CD8-positive, alpha-beta memory T cell (primary cell): ENCODE measurements around the gene MED27. TPM values are rescaled to one million over a fixed set of nuclear protein-coding genes. Genes with fewer than 3 reads are reported as not detected.
A peak's percentile ranks its signal among the peaks of the same experiment; 100 is the strongest.

Experiments
- CTCF ChIA-PET: fragments of 350-600 bp; sonication (Branson Sonifier 250); formaldehyde crosslinking; loops from one replicate; lab custom pipeline; 2021; ENCODE audit warnings: antibody characterized with exemption; lab: Charles Lee
- POLR2A ChIA-PET: fragments of 350-600 bp; sonication (Branson Sonifier 250); formaldehyde crosslinking; loops from one replicate; lab custom pipeline; 2021; ENCODE audit warnings: antibody characterized with exemption; lab: Charles Lee
- DNase-seq, 5 donors: peaks; one replicate each; pipeline versions ENCODE4 v3.0.0 to v3.0.0-alpha.2; 2020 to 2022; ENCODE audit warnings: mixed read lengths in 1 of 5
- H3K27ac ChIP-seq: one replicate; pipeline ENCODE4 v1.7.0; 2013; ENCODE audit warnings: low read depth, mild to moderate bottlenecking, low read length, moderate library complexity
- H3K27me3 ChIP-seq: 2 replicates; pipeline ENCODE4 v1.7.0; 2013; ENCODE audit warnings: low read length, mild to moderate bottlenecking; ENCODE audit not compliant: insufficient read depth, poor library complexity, severe bottlenecking
- H3K36me3 ChIP-seq: 2 replicates; pipeline ENCODE4 v1.7.0; 2013; ENCODE audit warnings: mild to moderate bottlenecking, low read length, moderate library complexity; ENCODE audit not compliant: insufficient read depth
- H3K4me1 ChIP-seq: 2 replicates; pipeline ENCODE4 v1.7.0; 2013; ENCODE audit warnings: mild to moderate bottlenecking, low read length, moderate library complexity; ENCODE audit not compliant: insufficient read depth
- H3K4me3 ChIP-seq: 2 replicates; pipeline ENCODE4 v1.7.0; 2013; ENCODE audit warnings: mild to moderate bottlenecking, low read length
- H3K9me3 ChIP-seq: 2 replicates; pipeline ENCODE4 v1.7.0; 2013; ENCODE audit warnings: mild to moderate bottlenecking, low read length
- H3K27ac Mint-ChIP-seq, 8 donors: one replicate each; pipeline ENCODE4 v1.8.0; 2020 to 2021; ENCODE audit warnings: mixed read lengths in 8 of 8, mild to moderate bottlenecking in 6 of 8, inconsistent platforms in 3 of 8, moderate library complexity in 3 of 8
- H3K27me3 Mint-ChIP-seq, 2 donors: one replicate each; pipeline ENCODE4 v1.8.0; 2020 to 2021; ENCODE audit warnings: mixed read lengths in 2 of 2, mild to moderate bottlenecking in 1 of 2, moderate library complexity in 1 of 2
- H3K36me3 Mint-ChIP-seq, 3 donors: one replicate each; pipeline ENCODE4 v1.8.0; 2020 to 2021; ENCODE audit warnings: mixed read lengths in 3 of 3, inconsistent platforms in 1 of 3, mild to moderate bottlenecking in 1 of 3
- H3K4me1 Mint-ChIP-seq, 3 donors: one replicate each; pipeline ENCODE4 v1.8.0; 2020 to 2021; ENCODE audit warnings: mixed read lengths in 3 of 3, inconsistent platforms in 1 of 3, mild to moderate bottlenecking in 1 of 3
- H3K4me3 Mint-ChIP-seq, 7 donors: one replicate each; pipeline ENCODE4 v1.8.0; 2020 to 2021; ENCODE audit warnings: mixed read lengths in 7 of 7, mild to moderate bottlenecking in 6 of 7, moderate library complexity in 4 of 7, inconsistent platforms in 2 of 7
- H3K9me3 Mint-ChIP-seq, 5 donors: one replicate each; pipeline ENCODE4 v1.8.0; 2020 to 2022; ENCODE audit warnings: mixed read lengths in 5 of 5, mild to moderate bottlenecking in 3 of 5, moderate library complexity in 2 of 5, inconsistent platforms in 1 of 5
- polyA plus RNA-seq: library from polyadenylated mRNA; unstranded; fragments of 300-500 nt; fragmentation: Illumina TruSeq; gene quantifications from one replicate; pipeline ENCODE4 v1.2.3, GENCODE V29; 2021
- total RNA-seq, 2 experiments: library from RNA; stranded (reverse); gene quantifications; one replicate each; pipeline ENCODE4 v1.2.3, GENCODE V29; 2021

Gene MED27
- total and polyA plus RNA-seq, 3 experiments from 2014 or later: 31.6 to 39.7 (median 35.9) TPM

- Histone ChIP-seq H3K36me3 (no peaks in the 10 kb centered on the region), H3K9me3 (no peaks in the 10 kb centered on the region), H3K4me3 (no peak overlapping the region), H3K27ac (no peak overlapping the region), H3K4me1 (no peaks in the 10 kb centered on the region), H3K27me3 (no peaks in the 10 kb centered on the region)
- no peak for DNase-seq
- H3K27ac Mint-ChIP-seq: no peak overlapping the region
- H3K27me3 Mint-ChIP-seq: no peaks in the 10 kb centered on the region
- CTCF ChIA-PET: interaction anchor here (1.0 kb wide), 1 partner anchor 14 kb away, joined by 3 read pairs; no protein-coding TSS in a partner anchor
- H3K4me3 Mint-ChIP-seq: no peak overlapping the region
- H3K36me3 Mint-ChIP-seq: peaks cover 0 to 14% (median 6%) of the 10 kb centered on the region in 3 donors
- no peaks in the 10 kb centered on the region for H3K9me3 Mint-ChIP-seq
- POLR2A ChIA-PET: no interaction called here
- H3K4me1 Mint-ChIP-seq: peaks cover 3 to 11% (median 3%) of the 10 kb centered on the region in 3 donors
Measured at GRCh38 chr9:131910572-131910971, 169.1 kb downstream of the MED27 start.

GRCh38 chr9:131905144-131905543 lies 174.5 kb downstream of the MED27 start:
- DNase-seq: no peak
- Histone ChIP-seq H3K27me3 (no peaks in the 10 kb centered on the region), H3K4me3 (no peak overlapping the region), H3K4me1 (no peaks in the 10 kb centered on the region), H3K36me3 (no peaks in the 10 kb centered on the region), H3K27ac (no peak overlapping the region), H3K9me3 (no peaks in the 10 kb centered on the region)
- ChIA-PET POLR2A (no interaction called here), CTCF (no interaction called here)
- Mint-ChIP-seq H3K27ac (no peak overlapping the region), H3K4me1 (peaks cover 3 to 8% (median 3%) of the 10 kb centered on the region in 3 donors), H3K27me3 (no peaks in the 10 kb centered on the region), H3K9me3 (no peaks in the 10 kb centered on the region), H3K36me3 (peaks cover 3 to 20% (median 15%) of the 10 kb centered on the region in 3 donors), H3K4me3 (no peak overlapping the region)

- H3K36me3 ChIP-seq: no peaks in the 10 kb centered on the region
- no peak overlapping the region for H3K4me3 Mint-ChIP-seq
- no peak overlapping the region for H3K27ac Mint-ChIP-seq
- H3K27me3 ChIP-seq: no peaks in the 10 kb centered on the region
- H3K27me3 Mint-ChIP-seq: no peaks in the 10 kb centered on the region
- peaks cover 0 to 4% (median 0%) of the 10 kb centered on the region in 3 donors for H3K4me1 Mint-ChIP-seq
- no peaks in the 10 kb centered on the region for H3K4me1 ChIP-seq
- DNase-seq: no peak
- ChIA-PET POLR2A (no interaction called here), CTCF (no interaction called here)
- no peaks in the 10 kb centered on the region for H3K9me3 Mint-ChIP-seq
- no peak overlapping the region for H3K4me3 ChIP-seq
- peaks cover 3 to 19% (median 8%) of the 10 kb centered on the region in 3 donors for H3K36me3 Mint-ChIP-seq
- no peak overlapping the region for H3K27ac ChIP-seq
- no peaks in the 10 kb centered on the region for H3K9me3 ChIP-seq
Measured at GRCh38 chr9:131899296-131900228, 180.1 kb downstream of the MED27 start.

- ChIA-PET CTCF (no interaction called here), POLR2A (no interaction called here)
- Mint-ChIP-seq H3K27ac (peak overlapping the region in 1 of 8 donors; percentile 63), H3K9me3 (no peaks in the 10 kb centered on the region), H3K36me3 (peaks cover 0 to 61% (median 22%) of the 10 kb centered on the region in 3 donors), H3K4me1 (no peaks in the 10 kb centered on the region), H3K27me3 (no peaks in the 10 kb centered on the region), H3K4me3 (no peak overlapping the region)
- no peak for DNase-seq
- no peaks in the 10 kb centered on the region for H3K27me3 ChIP-seq
- no peaks in the 10 kb centered on the region for H3K9me3 ChIP-seq
- H3K4me3 ChIP-seq: no peak overlapping the region
- no peak overlapping the region for H3K27ac ChIP-seq
- peaks cover 4% of the 10 kb centered on the region for H3K36me3 ChIP-seq
- no peaks in the 10 kb centered on the region for H3K4me1 ChIP-seq
Measured at GRCh38 chr9:131892902-131893500, 186.7 kb downstream of the MED27 start.

- no peak overlapping the region for H3K4me3 Mint-ChIP-seq
Measured at GRCh38 chr9:131892162-131892707, 187.4 kb downstream of the MED27 start.

GRCh38 chr9:131891598-131891997 lies 188.1 kb downstream of the MED27 start:
- no peak overlapping the region for H3K27ac Mint-ChIP-seq
- H3K27me3 Mint-ChIP-seq: no peaks in the 10 kb centered on the region
- H3K36me3 ChIP-seq: peaks cover 4% of the 10 kb centered on the region
- no peak overlapping the region for H3K27ac ChIP-seq
- no peak for DNase-seq
- no peak overlapping the region for H3K4me3 Mint-ChIP-seq
- H3K9me3 ChIP-seq: no peaks in the 10 kb centered on the region
- H3K4me3 ChIP-seq: no peak overlapping the region
- ChIA-PET POLR2A (no interaction called here), CTCF (no interaction called here)
- no peaks in the 10 kb centered on the region for H3K9me3 Mint-ChIP-seq
- no peaks in the 10 kb centered on the region for H3K4me1 ChIP-seq
- peaks cover 0 to 67% (median 23%) of the 10 kb centered on the region in 3 donors for H3K36me3 Mint-ChIP-seq
- H3K4me1 Mint-ChIP-seq: no peaks in the 10 kb centered on the region
- no peaks in the 10 kb centered on the region for H3K27me3 ChIP-seq

More at GRCh38 chr9:131892162-131892707, 187.4 kb downstream of the MED27 start:
- Histone ChIP-seq H3K4me1 (no peaks in the 10 kb centered on the region), H3K27me3 (no peaks in the 10 kb centered on the region), H3K9me3 (no peaks in the 10 kb centered on the region), H3K27ac (no peak overlapping the region), H3K36me3 (peaks cover 4% of the 10 kb centered on the region), H3K4me3 (no peak overlapping the region)
- CTCF ChIA-PET: no interaction called here
- POLR2A ChIA-PET: no interaction called here
- H3K27ac Mint-ChIP-seq: peak overlapping the region in 1 of 8 donors; percentile 63
- H3K36me3 Mint-ChIP-seq: peaks cover 0 to 64% (median 23%) of the 10 kb centered on the region in 3 donors
- H3K4me1 Mint-ChIP-seq: no peaks in the 10 kb centered on the region
- DNase-seq: no peak
- H3K9me3 Mint-ChIP-seq: no peaks in the 10 kb centered on the region
- no peaks in the 10 kb centered on the region for H3K27me3 Mint-ChIP-seq

- H3K27ac Mint-ChIP-seq: peak overlapping the region in 1 of 8 donors; percentile 70
- H3K27me3 Mint-ChIP-seq: no peaks in the 10 kb centered on the region
- H3K9me3 Mint-ChIP-seq: no peaks in the 10 kb centered on the region
- no peak overlapping the region for H3K4me3 ChIP-seq
- peaks cover 4% of the 10 kb centered on the region for H3K36me3 ChIP-seq
- ChIA-PET POLR2A (no interaction called here), CTCF (no interaction called here)
- H3K9me3 ChIP-seq: no peaks in the 10 kb centered on the region
- no peaks in the 10 kb centered on the region for H3K4me1 ChIP-seq
- H3K4me1 Mint-ChIP-seq: no peaks in the 10 kb centered on the region
- no peak overlapping the region for H3K4me3 Mint-ChIP-seq
- H3K27me3 ChIP-seq: no peaks in the 10 kb centered on the region
- no peak overlapping the region for H3K27ac ChIP-seq
- H3K36me3 Mint-ChIP-seq: peaks cover 0 to 73% (median 26%) of the 10 kb centered on the region in 3 donors
- DNase-seq: no peak
Measured at GRCh38 chr9:131889437-131890251, 190.0 kb downstream of the MED27 start.
